ENCODE data around the gene KCNJ18.
"Not testable (repeated sequence)": the region's sequence is repeated elsewhere in the genome, so short reads cannot be mapped to it uniquely, and the experiment has no call there.

DNA sequence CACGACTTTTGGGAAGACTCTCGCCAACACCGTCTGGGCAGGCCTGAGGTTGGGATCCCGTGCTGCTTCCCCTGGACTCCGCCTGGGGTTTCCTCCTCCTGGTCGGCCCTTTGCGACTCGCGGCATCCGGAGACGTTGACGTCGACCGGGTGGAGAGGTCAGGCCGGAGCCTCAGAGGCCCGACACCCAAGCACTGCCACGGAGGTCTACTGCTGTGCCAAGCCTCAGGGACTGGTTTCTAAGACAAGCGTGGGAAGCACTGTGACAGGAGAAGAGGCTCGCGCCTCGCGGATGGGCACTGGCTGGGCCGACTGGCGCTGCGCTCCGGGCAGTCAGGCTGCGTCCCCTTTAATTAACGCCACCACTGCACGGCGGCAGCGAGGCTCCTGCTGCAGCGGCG lies 7.9 kb upstream of the KCNJ18 start:
- TF ChIP-seq EP300, POLR2AphosphoS5, POLR2A (IDR thresholded peaks at IDR 0.05): not testable (repeated sequence)
- TF ChIP-seq, protein P1, sequence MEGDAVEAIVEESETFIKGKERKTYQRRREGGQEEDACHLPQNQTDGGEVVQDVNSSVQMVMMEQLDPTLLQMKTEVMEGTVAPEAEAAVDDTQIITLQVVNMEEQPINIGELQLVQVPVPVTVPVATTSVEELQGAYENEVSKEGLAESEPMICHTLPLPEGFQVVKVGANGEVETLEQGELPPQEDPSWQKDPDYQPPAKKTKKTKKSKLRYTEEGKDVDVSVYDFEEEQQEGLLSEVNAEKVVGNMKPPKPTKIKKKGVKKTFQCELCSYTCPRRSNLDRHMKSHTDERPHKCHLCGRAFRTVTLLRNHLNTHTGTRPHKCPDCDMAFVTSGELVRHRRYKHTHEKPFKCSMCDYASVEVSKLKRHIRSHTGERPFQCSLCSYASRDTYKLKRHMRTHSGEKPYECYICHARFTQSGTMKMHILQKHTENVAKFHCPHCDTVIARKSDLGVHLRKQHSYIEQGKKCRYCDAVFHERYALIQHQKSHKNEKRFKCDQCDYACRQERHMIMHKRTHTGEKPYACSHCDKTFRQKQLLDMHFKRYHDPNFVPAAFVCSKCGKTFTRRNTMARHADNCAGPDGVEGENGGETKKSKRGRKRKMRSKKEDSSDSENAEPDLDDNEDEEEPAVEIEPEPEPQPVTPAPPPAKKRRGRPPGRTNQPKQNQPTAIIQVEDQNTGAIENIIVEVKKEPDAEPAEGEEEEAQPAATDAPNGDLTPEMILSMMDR (IDR thresholded peaks at IDR 0.05) = not testable (repeated sequence)
